Endometrial microvascular endothelial cells (primary cell): Measurements from ENCODE around the gene TOPAZ1. TPM values are rescaled to one million over a fixed set of nuclear protein-coding genes. Genes with fewer than 3 reads are reported as not detected.

ENCODE experiments used
- in situ Hi-C: cut with HindIII; loops from 2 replicates; pipeline ENCODE4 v1.10.0; 2017; ENCODE audit warnings: low sequenced_read_pairs, low pct_unique_long_range_greater_than_20kb; ENCODE audit errors: inconsistent ontology term
- total RNA-seq: library from RNA; depleted of rRNA; stranded (reverse); fragments of >200 nt; gene quantifications from one replicate; pipeline ENCODE4 v1.2.3, GENCODE V29; 2015; ENCODE audit errors: inconsistent ontology term

TOPAZ1 gene
- total RNA-seq, 1 donor from 2014 or later: not detected

DNA sequence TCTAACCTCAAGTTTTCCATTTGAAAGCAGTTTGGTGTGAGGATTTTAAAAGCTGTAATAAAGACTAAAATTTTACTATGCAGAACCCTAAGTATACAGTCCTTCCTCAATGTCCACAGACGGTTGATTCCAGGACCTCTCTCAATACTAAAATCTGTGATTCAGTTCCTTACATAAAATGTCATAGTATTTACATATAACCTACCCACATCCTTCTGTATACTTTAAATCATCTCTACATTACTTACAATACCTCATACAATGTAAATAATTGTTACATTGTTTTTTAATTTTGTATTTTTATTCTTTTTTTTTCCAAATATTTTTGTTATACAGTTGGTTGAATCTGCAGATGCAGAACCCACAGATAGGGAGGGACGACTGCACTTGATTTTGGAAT lies 2.8 kb upstream of the TOPAZ1 start:
- in situ Hi-C loops: no loop called here

DNA sequence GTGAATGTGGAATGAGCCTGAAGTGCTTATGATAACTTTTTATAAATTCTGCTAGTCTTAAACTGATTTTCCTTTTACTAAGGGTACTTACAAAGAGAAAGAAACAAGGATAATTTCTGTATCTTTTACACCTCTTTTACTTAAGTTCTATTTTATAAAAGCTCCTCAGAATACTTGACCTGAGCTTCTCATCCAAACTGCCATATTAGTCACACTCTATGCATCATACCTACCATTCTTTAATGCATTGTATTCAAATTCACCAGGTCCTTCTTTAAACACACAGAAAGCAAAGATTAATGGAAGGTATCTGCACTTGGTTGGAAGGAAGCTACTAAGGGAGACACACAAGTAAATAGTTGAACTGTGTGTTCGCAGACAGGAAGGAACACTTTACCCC lies 1.6 kb upstream of the TOPAZ1 start:
- in situ Hi-C loops: no loop called here

DNA sequence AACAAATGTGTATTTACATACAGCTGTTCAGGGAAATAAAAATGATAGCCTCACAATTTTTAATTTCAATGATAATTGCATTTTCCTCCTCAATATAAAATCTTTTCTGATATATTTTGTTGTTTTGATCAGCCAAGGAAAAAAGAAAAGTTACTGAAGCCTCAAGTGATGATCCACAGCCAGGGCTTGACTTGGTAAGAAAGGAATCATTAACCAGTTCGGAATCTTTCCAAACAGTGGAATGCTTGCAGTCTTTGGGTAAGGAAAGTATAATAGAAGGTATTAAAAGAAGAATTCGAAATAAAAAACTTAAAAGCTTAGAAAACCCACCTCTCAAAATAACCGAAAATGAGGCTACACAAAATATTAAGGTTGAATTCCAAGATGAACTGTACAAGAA lies 1.0 kb downstream of the TOPAZ1 start:
- in situ Hi-C loops: no loop called here

DNA sequence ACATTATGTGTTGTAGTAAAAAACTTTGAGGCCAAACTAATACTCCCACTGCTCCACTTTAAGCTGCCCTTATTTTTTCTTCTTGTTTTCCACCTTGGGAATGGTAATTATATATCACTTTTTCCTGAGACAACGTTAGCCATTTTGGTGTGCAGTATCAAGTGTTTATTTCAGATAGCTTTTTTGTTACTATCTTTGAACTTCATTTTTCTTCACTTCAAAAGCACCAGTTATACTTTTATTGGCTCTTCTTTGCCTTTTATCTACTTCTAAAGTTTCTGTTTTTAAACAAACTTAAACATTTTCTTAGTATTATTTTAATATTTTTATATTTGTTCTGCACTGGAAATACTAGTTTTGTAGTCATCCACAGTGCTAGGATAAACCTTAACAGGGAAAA lies 6.5 kb downstream of the TOPAZ1 start:
- in situ Hi-C loops: no loop called here

DNA sequence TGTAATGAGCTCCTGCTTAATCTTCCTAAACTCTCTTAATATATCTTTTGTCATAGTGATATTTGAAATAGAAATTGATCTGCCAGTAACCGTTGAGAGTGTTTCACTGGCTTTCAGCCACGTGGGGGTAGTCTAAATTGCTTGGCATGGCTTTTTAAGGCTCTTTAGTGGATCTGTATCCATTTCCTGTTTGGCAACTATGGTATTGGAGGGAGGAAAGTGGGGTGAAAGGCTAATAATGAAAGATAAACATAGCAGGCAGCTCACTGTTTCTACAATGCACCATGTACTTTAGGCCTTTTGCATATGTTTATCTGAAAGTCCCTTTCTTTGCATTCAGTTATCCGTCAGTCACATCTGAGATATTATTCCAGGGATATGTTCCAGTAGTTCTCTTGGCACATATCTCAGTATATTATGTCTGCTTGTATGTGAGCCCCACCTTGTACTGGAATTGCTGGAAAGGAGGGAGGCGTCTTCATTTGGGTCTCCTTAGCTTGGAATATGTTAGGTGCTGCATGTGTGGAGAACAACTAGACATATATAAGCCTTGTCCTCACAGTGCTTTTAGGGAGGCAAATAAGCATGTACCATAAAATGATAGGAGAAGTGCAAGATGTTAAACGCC lies 10.8 kb downstream of the TOPAZ1 start:
- in situ Hi-C loops: no loop called here

DNA sequence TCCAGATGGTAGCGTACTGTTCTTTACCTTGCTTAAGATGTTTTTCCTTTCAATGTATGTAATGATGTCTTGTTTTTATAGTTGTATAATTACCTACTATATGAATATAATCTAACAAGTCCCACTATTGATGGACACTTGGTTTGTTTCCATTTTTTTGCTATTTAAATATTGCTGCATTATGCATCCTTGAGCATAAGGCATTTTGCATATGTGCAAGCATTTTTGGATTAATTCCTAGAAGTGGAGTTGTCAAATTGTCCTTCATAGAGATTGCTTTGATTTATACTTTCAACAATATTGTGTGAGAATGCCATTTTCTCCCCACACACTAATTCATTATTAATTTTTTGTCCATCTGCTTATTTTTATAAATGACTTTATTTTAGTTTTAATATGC lies 17.7 kb downstream of the TOPAZ1 start:
- in situ Hi-C loops: no loop called here

DNA sequence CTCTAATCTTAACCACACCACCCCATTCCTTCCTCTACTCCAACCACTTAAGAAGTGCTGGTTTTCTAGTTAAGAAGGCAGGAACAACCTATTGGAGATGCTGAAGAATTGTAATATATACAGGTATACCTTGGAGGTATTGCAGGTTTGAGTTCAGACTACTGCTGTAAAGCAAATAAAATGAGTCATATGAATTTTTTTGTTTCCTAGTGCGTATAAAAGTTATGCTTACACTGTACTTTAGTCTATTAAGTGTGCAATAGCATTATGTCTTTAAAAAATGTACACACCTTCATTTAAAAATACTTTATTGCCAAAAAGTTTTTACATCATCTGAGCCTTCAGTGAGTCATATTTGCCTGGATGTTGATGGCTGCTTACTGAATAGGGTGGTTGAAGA lies 22.5 kb downstream of the TOPAZ1 start:
- in situ Hi-C loops: no loop called here

DNA sequence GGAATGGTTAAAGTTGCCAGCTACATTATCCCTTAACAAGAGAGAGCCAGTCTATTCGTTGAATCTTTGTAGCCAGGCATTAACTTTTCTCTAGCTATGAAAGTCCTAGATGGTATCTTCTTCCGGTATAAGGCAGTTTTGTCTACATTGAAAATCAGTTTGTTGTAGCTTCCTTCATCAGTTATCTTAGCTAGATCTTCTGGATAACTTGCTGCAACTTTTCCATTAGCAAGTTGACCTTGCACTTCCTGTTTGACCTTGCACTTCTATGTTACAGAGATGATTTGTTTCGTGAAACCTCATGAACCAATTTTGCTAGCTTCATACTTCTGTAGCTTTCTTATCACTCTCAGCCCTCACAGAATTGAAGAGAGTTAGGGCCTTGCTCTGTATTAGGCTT lies 24.1 kb downstream of the TOPAZ1 start:
- in situ Hi-C loops: no loop called here

DNA sequence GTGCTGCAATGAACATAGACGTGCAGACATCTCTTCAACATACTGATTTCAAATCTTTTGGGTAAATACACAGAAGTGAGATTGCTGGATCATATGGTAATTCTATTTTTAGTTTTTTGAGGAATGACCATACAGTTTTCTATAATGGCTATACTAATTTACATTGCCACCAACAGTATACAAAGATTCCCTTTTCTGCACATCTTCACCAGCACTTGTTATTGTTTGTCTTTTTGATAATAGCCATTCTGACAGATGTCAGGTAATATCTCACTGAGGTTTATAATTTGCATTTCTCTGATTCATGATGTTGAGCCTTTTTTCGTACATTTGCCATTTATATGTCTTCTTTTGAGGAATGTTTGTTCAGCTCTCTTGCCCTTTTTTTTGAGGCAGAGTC lies 30.5 kb downstream of the TOPAZ1 start:
- in situ Hi-C loops: no loop called here

DNA sequence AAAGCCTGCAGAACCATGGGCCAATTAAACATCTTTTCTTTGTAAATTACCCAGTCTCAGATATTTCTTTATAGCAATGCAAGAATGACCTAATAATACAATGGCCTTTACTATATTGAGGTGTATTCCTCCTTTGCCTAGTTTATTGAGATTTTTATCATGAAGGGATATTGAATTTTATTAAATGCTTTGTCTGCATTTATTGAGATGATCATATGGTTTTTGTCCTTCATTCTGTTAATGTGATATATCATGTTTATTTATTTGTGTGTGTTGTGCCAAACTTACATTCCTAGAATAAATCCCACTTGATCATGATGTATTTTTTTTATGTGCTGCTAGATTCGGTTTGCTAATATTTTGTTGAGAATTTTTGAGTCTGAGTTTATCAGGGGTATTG lies 36.2 kb downstream of the TOPAZ1 start:
- in situ Hi-C loops: no loop called here

DNA sequence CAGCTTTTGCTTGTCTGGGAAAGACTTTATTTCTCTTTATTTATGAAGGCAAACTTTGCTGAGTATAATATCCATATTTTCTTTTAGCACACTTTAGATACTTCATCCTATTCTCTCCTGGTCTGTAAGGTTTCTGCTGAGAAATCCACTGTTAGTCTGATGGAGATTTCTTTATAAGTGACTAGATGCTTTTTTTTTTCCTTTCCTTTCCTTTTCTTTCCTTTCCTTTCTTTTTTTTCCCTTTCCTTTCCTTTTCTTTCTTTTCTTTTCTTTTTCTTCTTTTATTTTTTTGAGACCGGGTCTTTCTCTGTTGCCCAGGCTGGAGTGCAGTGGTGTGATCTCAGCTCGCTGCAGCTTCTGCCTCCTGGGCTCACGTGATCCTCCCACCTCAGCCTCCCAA lies 38.4 kb downstream of the TOPAZ1 start:
- in situ Hi-C loops: no loop called here

DNA sequence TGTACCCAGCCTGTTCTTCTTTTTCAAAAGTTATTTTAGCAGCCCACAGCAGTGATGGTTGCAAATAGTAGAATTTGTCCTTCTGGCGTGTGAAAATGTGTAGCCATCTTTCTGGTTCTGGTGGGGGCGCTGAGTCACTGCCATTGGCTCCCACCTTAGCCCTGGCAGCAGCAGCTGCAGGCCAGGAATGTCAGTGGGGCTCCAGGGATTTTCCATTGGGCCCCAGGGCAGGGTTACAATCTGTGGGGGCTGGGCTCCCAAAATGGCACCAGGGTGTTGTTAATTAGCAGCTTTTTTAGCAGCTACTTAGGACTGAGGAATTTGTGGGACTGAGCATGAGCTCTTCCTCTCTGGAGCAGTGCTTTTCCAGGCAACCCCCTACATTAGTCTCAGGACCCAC lies 38.9 kb downstream of the TOPAZ1 start:
- in situ Hi-C loops: no loop called here

DNA sequence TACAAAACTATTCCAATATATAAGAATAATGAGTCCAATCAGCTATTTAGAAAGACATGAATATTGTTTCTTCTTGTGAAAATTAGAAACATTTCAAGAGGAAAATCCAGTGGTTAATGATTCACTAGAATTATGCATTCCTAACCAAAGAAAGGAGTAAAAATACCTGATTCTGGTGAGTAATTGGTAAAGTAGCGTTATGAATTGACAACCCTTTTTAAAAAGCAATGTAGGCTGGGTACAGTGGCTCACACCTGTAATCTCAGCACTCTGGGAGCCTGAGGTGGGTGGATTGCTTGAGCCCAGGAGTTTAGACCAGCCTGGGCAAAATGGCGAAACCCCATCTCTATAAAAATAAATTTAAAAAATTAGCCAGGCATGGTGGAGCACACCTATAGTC lies 43.3 kb downstream of the TOPAZ1 start:
- in situ Hi-C loops: no loop called here

DNA sequence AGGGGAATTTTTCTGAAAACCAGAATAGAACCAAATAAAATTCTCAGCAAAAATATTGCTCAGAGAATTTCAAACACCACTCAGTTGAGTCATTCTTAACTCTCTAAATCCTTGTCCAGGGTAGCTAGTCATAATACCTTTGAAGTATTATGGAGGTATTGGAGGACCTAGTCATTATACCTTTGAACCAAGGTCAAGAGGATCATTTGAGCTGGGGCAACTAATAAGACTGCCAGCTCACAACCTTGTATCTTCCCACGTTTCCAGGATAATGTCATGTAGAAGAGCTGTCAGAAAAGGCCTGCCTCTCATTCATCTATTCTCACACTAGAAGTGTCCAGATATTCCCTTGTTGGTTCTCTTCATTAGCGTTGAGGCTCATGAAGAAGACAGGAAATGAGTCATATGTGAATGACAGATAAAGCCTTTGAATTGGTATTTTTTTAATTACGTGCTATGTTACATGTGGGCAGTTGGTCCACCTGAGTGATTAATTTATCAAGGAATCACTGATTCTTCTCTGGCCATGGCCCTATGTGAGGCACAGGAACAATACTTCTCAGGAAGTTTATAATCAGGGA lies 48.3 kb downstream of the TOPAZ1 start:
- in situ Hi-C loops: no loop called here

DNA sequence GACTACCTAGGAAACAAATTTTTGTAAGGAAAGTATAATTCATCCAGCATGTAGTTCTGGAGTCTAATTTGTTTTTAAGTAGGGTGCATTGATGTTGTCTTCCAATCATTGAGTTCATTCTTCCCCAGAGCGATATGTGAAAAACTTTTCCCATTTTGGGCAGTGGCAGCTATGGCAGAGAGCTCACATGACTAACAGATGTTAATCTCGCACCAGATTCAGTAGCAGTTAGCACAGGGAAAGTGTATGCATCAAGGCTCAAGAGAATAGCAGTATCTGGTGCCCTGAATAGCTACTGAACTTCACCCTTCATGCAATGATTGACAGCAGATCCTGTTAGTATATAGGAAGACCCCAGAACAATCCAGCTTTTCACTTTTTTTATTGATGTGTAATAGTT lies 50.6 kb downstream of the TOPAZ1 start:
- in situ Hi-C loops: no loop called here

DNA sequence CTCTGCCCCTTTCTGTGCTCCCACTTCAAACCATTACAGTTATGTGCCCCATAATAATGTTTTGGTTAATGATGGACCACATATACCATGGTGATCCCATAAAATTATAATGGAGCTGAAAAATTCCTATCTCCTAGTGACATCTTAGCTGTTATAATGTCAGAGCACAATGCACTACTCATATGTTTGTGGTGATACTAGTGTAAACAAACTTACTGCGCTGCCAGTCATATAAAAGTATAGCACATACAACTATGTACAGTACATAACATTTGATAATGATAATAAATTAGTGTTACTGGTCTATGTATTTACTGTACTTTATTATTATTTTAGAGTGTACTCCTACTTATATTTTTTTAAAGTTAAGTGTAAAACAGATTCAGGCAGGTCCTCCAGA lies 51.3 kb downstream of the TOPAZ1 start:
- in situ Hi-C loops: no loop called here

DNA sequence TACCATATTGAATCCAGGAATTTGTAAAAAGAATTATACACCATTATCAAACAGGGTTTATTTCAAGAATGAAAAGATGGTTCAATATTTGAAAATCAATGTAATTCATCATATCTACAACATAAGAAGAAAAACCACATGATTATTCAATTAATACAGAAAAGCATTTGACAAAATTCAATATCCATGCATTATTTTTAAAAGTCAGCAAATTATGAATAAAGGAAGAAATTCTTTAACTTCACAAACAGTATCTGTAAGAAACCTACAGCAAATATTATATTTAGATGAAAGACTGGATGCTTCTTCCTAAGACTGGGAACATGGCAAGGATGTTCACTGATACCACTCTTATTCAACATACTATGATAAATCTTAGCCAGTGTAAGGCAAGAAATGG lies 55.6 kb downstream of the TOPAZ1 start:
- in situ Hi-C loops: no loop called here

DNA sequence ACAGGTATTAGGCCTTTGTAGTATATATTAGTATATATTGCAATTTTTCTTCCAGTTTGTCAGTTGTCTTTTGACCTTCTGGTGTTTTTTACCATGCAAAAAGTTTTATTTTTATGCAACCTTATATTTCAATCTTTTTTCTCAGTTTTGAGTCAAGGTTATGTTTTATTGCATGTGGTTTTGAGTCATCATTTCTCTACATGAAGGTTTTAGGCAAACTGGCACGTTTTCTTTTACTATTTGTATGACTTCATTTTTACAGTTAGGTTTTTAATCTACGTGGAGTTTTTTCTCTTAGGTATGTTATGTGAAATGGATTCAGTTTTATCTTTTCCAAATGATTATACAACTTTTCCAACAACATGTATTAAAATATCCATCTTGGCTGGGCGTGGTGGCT lies 60.1 kb downstream of the TOPAZ1 start:
- in situ Hi-C loops: no loop called here

DNA sequence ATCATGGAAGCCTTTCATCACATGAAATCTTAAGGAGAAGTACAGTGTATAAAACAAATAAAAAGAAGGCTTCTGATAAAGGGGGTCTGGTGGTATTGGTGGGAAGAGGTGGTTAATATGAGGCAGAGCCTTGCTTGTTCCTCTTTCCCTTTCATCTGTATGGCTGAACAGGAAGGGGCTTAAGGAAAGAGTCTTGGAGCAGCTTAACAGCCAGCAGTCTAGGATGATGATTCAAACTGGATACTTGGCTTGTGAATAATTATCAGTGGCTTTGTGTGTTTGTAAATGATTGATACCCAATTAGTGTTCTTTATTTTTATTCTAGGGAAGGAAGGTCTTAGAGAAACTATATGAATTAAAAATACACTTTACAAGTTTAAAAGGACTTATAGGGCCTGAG lies 67.8 kb downstream of the TOPAZ1 start:
- in situ Hi-C loops: no loop called here

DNA sequence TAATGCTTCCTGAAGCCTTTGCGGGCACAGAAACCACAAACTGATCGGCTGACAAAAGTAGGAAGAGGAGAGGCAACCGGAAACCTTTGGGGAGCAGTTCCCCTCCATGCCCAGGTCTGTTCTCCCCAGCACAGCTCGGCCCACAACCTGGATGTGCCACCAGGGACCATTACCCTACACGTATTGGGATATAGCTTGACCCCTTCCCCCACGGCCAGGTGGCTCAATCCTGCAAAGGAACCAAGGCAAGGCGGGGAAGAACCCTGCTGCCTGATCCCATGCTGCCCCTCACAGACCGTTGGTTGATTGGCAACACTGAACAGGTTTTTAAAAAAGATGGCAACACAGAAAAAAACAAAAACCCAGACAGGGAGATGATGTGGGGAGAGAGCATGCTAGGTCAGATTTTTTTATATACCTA lies 77.2 kb downstream of the TOPAZ1 start:
- in situ Hi-C loops: no loop called here

DNA sequence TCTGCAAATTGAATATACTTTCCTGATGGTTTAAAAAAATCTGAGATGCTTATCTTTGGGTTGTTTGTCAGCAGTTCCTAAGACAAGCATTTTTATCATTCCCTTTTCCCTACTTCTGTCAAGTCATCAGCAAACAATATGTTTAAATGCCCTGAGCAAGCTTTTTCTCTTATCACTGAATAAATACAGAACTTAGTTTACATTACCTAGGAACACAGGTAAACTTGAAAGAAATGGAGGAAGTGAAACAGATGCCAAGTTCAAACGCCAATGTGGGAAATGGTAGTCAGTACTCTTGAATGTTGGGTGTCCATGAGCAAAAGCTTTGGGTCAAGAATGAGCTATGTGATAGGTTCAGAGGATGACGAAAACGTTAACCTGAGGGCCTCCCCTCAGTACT lies 79.6 kb downstream of the TOPAZ1 start:
- in situ Hi-C loops: no loop called here
